Skin of body (tissue), 2 donors: ENCODE data around the gene SLC24A4. TPM values are rescaled to one million over a fixed set of nuclear protein-coding genes. Genes with fewer than 3 reads are reported as not detected.
A peak's percentile ranks its signal among the peaks of the same experiment; 100 is the strongest.
"Not testable (repeated sequence)": the region's sequence is repeated elsewhere in the genome, so short reads cannot be mapped to it uniquely, and the experiment has no call there.

Experiments
- DNase-seq: peaks from one replicate; lab custom pipeline; 2025; lab: John Stamatoyannopoulos, UW
- total RNA-seq: library from RNA; depleted of rRNA; stranded (reverse); fragments of >200 nt; gene quantifications from one replicate; pipeline ENCODE4 v1.2.3, GENCODE V29; 2014

Gene SLC24A4
- total RNA-seq, 1 donor from 2014 or later = 0.49 TPM

GRCh38 chr14:92369097-92369496, 46.1 kb downstream of the SLC24A4 start:
- DNase-seq = no peak

DNA sequence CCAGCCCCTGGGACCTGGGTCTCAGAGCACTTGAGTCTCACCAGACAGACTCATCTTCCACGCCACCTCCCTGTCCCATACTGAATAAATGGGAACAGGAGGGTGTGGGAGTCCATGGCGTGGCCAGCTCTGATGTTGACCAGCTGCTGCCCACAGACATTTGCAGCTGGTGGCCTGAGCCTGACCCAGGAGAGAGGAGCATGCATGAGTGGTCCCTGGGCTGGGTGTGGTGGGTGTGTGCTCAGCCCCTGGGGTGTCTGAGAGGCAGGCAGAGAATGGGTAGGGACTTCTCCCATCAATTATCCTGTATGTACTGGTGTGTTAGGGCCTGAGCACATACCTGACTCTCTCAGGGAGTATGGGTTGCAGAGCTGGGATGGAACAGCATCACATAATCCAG, 49.3 kb downstream of the SLC24A4 start:
- no peak for DNase-seq

GRCh38 chr14:92373336-92373735, 50.4 kb downstream of the SLC24A4 start:
- DNase-seq = no peak

DNA sequence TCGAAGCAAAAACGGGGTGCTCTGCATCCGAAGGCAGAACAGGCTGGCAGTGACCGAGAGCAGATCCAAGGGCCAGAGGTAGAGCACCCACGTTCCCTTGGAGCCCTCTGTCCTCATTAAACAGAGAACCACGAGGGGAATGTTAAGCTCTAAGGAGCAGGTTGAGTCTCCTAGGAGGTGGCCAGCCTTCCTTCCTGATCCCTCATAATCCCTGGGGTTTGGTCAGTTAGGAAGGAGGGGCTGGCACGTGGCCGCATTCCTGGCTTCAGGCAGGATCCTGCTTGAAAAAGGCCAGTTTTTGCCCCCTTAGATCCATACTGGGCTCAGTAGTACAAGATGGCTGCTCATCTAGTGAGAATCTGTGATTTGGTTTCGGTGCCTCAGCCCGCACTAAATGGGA, 57.2 kb downstream of the SLC24A4 start:
- DNase-seq = no peak

GRCh38 chr14:92380582-92380981, 57.6 kb downstream of the SLC24A4 start:
- DNase-seq = no peak

DNA sequence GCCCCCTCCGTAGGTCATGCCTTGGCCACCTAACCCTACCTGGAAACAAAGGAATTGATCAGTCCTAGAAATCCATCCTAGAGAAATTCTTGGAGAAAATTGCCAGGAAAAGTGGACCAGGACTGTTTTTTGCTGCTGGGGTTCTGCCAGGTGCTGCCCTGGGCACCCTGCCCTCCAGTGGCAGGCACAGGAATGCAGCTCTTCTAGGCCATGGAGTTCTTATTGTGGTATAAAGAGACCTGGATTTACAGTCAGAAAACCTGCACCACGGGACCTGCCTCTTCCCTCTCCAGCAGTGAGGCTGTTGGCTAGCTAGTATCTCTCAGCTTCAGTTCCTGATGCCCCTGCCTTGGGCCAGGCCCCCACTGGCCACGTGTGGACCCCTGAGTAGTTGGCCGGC, 59.7 kb downstream of the SLC24A4 start:
- DNase-seq = no peak

GRCh38 chr14:92383805-92384204, 60.8 kb downstream of the SLC24A4 start:
- no peak for DNase-seq

DNA sequence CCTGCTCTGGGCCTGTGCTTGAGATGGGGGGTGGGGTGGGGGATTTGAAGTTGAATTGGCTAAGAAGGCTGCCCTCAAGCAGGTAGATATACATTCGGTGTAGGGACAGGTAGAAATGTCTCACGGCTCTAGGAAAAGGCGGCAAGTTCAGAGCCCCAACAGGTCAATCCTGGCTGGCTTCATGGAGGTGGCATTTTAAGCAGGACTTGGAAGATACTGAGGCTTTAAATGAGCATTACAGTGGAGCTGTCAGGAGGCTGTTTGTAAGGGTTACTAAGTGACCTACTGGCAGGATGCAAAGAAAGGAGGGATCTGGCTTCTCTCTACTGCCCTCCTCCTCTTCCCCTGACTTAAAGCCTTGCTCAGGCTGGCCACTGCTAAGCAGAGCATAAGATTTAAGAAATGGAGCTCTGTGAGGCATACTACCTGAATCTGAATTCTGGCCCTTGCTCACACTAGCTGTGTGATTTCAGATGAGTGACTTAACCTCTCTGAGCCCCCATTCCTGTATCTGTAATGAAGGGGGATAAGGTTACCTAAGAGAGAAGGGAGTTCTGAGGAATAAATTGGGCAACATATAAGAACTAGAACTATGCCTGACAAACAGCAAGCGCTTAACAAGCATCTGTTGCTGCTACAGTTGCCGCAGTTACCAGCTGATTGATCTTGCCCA, 61.6 kb downstream of the SLC24A4 start:
- no peak for DNase-seq

DNA sequence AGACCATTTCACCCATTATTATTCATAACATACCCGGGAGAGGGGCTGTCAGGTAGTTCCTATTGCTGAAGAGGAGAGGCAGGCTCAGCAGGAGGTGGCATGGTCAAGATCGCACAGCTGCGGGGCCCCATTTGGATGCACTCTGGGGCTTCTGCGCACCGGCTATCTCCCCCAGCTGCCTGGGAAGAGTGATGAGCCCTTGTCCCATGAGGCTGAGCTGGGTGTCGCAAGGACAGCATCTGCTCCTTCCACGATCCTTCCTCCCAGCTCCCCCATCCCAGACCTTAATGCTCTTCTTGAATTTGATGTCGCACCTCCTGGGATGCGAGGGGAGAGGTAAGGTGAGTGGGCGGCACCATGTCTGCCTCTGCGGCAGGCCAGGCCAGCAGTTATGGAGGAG, 62.6 kb downstream of the SLC24A4 start:
- DNase-seq = no peak

DNA sequence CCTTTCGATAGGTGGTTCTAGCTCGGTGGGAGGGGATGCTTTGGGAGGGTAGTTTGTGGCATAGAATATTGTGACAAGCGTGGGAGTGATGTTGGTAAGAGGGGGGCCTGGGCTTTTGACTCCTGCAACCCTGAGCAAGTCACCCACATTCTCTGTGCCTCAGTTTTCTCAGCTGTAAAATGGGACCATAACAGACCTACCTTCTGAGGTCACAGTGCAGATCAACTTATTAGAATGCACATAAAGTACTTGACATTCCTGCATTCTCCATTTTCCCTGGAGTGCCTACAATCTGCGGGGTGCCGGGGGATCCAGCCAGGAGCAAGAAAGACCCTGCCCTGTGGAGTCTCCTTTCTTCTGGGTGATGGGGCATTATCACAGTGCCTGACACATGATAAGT, 63.2 kb downstream of the SLC24A4 start:
- DNase-seq = no peak

- no peak for DNase-seq
These were observed 63.7 kb downstream of the SLC24A4 start for GRCh38 chr14:92386637-92387036.

DNA sequence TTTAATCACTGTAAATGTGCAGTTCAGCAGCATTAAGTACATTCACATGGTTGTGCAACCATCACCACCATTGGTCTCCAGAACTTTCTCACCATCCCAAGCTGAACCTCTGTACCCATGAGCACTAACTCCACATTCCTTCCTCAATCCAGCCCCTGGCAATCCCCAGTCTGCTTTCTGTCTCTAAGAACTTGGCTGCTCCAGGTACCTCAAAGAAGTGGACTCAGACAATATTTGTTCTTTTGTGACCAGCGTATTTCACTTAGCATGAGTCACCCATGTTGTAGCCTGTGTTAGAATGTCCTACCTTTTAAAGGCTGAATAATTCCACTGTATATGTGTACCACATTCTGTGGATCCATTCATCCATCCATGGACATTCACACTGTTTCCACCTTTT, 64.6 kb downstream of the SLC24A4 start:
- DNase-seq = no peak

- no peak for DNase-seq
These were observed 66.7 kb downstream of the SLC24A4 start for GRCh38 chr14:92389598-92390158.

DNA sequence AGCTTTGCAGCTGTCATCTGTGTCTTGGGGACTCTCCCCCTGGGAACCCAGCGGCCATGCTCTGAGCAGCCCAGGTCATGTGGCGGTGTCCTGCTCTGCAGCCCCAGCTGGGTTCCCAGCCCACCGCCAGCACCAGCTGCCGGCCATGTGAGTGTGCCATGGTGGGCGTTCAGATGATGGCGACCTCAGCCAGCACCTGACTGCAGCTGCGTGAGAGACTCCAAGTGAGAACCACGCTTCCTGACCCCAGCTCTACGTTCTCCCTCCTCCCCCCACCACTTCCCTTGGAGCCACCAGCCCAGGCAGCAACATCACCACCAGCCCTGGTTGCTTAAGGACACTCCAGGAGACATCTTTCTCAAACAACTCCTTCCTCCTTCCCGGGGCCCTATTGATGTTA, 68.8 kb downstream of the SLC24A4 start:
- no peak for DNase-seq

DNA sequence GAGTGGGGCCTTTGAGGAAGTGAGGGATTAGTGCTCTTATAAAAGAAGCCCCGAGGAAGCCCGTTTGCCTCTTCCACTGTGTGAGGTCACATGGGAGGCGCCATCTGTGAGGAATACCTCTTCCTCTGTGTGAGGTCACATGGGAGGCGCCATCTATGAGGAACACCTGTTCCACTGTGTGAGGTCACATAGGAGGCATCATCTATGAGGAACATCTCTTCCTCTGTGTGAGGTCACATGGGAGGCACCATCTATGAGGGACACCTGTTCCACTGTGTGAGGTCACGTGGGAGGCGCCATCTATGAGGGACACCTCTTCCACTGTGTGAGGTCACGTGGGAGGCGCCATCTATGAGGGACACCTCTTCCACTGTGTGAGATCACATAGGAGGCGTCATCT, 69.7 kb downstream of the SLC24A4 start:
- DNase-seq = no peak

GRCh38 chr14:92397150-92397952, 74.4 kb downstream of the SLC24A4 start:
- DNase-seq = peak; percentile 26

DNA sequence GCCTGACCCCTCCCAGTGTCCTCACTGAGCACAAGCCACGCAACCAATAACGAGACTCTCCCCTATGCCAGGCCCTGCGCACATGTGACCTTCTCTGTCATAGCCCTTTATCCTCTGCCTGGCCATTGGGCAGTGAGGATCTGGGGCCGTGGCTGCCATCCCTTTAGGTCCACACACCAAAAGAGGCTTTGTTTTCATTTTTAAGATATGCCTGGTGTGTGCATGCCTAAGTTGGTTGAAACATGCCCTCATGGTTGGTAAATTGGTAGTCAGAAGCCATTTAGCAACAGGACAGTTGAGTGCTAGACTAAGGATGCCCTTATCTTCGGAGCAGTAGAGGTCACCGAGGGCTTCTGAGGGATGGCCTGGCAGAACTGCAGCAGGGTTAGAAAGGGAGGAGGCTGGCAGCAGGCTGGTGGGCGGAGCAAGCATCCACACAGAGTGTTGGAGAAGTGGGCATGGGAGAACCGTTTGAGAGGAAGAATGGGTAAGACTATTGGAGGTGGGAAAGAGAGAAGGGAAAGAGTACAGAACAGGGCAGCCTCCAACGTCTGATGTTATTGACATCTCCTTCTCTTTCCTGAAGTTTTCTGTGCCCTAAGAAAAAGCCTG, 75.1 kb downstream of the SLC24A4 start:
- no peak for DNase-seq

DNA sequence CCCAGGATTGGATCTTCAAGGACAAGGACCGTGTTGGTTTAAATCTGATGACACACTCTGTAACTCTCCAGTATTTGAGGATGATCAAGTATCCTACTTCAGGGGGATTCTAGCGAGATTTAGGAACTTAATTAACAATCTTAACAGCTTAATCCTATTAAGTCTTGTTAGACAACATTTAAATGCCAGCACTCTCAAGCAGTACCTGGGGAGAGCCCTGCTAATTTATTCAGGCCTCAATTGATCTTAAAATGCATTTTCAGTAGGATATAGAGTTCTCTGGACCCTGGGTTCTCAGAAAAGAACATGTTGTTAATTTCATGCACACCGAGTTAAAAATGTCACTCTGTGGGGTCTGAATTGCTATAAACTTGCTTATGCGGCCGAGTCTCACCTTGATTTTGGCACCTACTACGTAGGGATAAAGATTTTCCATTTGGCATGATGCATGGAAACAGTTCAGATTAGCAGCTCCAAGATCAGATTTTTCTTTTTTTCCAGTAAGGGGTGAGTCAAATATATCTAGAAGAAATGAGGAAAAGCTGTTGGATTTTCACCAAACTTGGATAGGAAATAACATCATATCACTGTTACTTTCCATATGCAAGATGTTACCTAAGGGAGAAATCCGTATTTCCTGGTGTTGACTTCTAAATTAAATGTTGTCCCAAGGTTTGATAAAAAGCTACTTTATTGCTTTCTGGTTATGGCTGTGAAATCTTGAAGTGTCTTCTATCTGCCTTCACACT, 76.1 kb downstream of the SLC24A4 start:
- DNase-seq = peak; percentile 66

GRCh38 chr14:92400579-92401444, 77.8 kb downstream of the SLC24A4 start:
- DNase-seq = peak; percentile 31

GRCh38 chr14:92401561-92401960, 78.6 kb downstream of the SLC24A4 start:
- DNase-seq = no peak

GRCh38 chr14:92402500-92402899, 79.5 kb downstream of the SLC24A4 start:
- not testable (repeated sequence) for DNase-seq
